ENCODE results near the gene PRCP. TPM values are rescaled to one million over a fixed set of nuclear protein-coding genes. Genes with fewer than 3 reads are reported as not detected.
"Not testable (repeated sequence)": the region's sequence is repeated elsewhere in the genome, so short reads cannot be mapped to it uniquely, and the experiment has no call there.

The PRCP gene
- total RNA-seq, 2 experiments from 2014 or later: 17.3 to 21.8 TPM

DNA sequence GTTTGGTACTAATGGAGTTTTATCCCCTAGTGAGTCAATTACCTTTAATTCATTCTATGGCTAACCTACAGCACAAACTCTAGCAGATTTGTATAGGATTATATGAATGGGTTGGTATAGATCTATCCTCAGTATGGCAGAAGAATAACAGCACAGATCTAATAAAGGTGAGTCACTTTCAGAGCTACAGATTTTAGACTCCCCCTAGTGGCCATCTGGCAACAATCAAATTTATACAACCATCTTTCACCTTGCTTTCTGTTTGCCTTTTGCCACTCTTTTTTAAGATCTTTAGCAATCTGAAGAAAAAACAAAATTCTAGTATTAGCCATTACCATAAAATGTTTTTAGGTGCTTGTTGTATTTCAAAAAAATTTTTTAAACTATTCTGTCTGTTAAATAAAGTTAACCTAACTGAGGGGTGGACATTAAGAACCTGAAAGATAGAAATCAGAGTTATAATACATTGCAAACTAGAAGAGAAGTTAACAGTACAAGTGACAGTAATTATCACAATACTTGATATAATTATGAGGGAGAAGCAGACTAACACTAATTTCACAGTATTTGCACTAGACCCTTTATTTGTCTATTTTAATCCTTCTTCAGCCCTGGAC is 27.1 kb upstream of the PRCP start:
- Mint-ChIP-seq H3K27ac (peak overlapping the region; percentile 52), H3K36me3 (peaks cover 30% of the 10 kb centered on the region), H3K27me3 (no peaks in the 10 kb centered on the region), H3K9me3 (ENCODE audit: low read depth) (no peaks in the 10 kb centered on the region), H3K4me1 (peaks cover 9% of the 10 kb centered on the region), H3K4me3 (no peak overlapping the region)
- CTCF ChIA-PET: interaction anchor here (1.0 to 2.1 kb wide), 10 partner anchors 11 to 144 kb away, joined by 3 to 8 read pairs (median 4); partner anchors contain the start of genes DDIAS and RAB30
- DNase-seq (no peak), ATAC-seq (peak; percentile 82)

DNA sequence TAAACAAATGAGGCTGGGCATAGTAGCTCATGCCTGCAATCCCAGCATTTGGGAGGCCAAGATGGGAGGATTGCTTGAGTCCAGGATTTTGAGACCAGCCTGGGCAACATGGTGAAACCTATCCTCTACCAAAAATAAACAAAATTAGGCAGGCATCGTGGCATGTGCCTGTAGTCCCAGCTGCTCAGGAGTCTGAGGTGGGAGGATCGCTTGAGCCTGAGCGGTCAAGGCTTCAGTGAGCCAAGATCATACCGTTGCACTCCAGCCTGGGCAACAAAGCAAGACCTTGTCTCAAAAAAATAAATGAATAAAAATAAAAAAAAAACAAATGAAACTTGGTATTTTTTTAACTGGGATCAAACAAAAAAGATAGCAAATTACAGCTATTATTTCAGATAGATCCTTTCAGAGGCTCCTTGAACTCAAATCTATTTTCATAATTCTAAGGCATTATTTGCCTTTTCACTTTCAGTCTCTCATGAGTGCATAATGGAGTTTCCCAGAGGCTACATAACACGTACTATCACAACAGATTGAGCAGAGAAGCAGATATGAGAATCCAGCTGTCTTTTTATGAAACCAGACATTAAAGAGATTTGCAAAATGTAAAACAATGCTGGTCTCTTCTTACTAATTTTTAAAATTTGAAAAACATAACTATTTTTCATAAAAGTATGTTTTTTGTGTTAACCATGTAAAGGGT is 24.4 kb upstream of the PRCP start:
- CTCF ChIA-PET: interaction anchor here (0.8 to 2.0 kb wide), 3 partner anchors 15 to 57 kb away, joined by 3 to 9 read pairs (median 4); no protein-coding TSS in a partner anchor
- Mint-ChIP-seq H3K4me3 (no peak overlapping the region), H3K27ac (no peak overlapping the region), H3K4me1 (peaks cover 33% of the 10 kb centered on the region), H3K36me3 (peaks cover 32% of the 10 kb centered on the region), H3K27me3 (no peaks in the 10 kb centered on the region), H3K9me3 (ENCODE audit: low read depth) (peaks cover 2% of the 10 kb centered on the region)
- no peak for DNase-seq
- ATAC-seq: no peak

- not testable (repeated sequence) for H3K4me3 Mint-ChIP-seq
- peaks cover 41% of the 10 kb centered on the region for H3K4me1 Mint-ChIP-seq
- CTCF ChIA-PET: interaction anchor here (0.6 to 1.5 kb wide), 2 partner anchors 11 to 235 kb away, joined by 3 to 4 read pairs; partner anchors contain the start of gene PCF11
Observed at GRCh38 chr11:82922396-82923173, 22.4 kb upstream of the PRCP start.

GRCh38 chr11:82920227-82920626 is 20.0 kb upstream of the PRCP start:
- Mint-ChIP-seq H3K4me1 (peaks cover 36% of the 10 kb centered on the region), H3K4me3 (peak overlapping the region; percentile 65), H3K27ac (peak overlapping the region; percentile 94), H3K36me3 (peaks cover 68% of the 10 kb centered on the region)
- H3K27me3 Mint-ChIP-seq; ATAC-seq; H3K9me3 Mint-ChIP-seq (ENCODE audit: low read depth); DNase-seq: not testable (repeated sequence)
- CTCF ChIA-PET: interaction anchor here (1.0 to 2.3 kb wide), 4 partner anchors 13 to 70 kb away, joined by 3 to 9 read pairs (median 4); partner anchors contain the start of gene DDIAS

More at GRCh38 chr11:82922396-82923173, 22.4 kb upstream of the PRCP start:
- not testable (repeated sequence) for DNase-seq; H3K27me3 Mint-ChIP-seq; H3K9me3 Mint-ChIP-seq (ENCODE audit: low read depth); ATAC-seq; H3K27ac Mint-ChIP-seq
- peaks cover 50% of the 10 kb centered on the region for H3K36me3 Mint-ChIP-seq

GRCh38 chr11:82919786-82920185 is 19.6 kb upstream of the PRCP start:
- CTCF ChIA-PET: interaction anchor here (1.2 to 2.3 kb wide), 3 partner anchors 13 to 70 kb away, joined by 3 to 9 read pairs (median 5); partner anchors contain the start of gene DDIAS
- Mint-ChIP-seq H3K36me3 (peaks cover 68% of the 10 kb centered on the region), H3K4me3 (peak overlapping the region; percentile 65), H3K27ac (peak overlapping the region; percentile 94), H3K4me1 (peaks cover 36% of the 10 kb centered on the region)
- not testable (repeated sequence) for ATAC-seq; H3K27me3 Mint-ChIP-seq; DNase-seq; H3K9me3 Mint-ChIP-seq (ENCODE audit: low read depth)

GRCh38 chr11:82909015-82909640 is 8.9 kb upstream of the PRCP start:
- DNase-seq (no peak), ATAC-seq (no peak)
- CTCF ChIA-PET: interaction anchor here (1.0 to 2.3 kb wide), 3 partner anchors 17 to 341 kb away, joined by 4 to 9 read pairs (median 8); no protein-coding TSS in a partner anchor
- H3K9me3 Mint-ChIP-seq (ENCODE audit: low read depth): no peaks in the 10 kb centered on the region
- H3K4me3 Mint-ChIP-seq: no peak overlapping the region
- H3K27me3 Mint-ChIP-seq: no peaks in the 10 kb centered on the region
- H3K36me3 Mint-ChIP-seq: peaks cover 18% of the 10 kb centered on the region
- no peak overlapping the region for H3K27ac Mint-ChIP-seq
- peaks cover 31% of the 10 kb centered on the region for H3K4me1 Mint-ChIP-seq

DNA sequence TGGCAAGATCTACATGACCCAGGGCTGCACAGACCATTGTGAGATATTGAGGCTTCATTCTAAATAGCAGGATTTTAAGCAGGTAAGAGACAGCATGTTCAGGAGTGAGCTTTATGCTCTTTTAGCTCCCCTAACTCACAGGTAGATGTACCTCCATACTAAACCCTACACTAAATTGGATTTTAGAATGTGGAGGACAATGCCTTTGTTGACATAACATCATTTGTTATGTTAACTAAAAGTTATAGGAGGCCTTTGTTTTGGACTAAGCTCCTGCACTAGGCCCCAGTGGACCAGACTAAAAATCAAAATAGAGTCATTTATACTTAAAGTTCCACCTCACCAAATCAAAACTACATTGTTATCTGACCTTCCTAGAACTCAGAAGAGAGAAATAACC is 8.1 kb upstream of the PRCP start:
- Mint-ChIP-seq H3K9me3 (ENCODE audit: low read depth) (no peaks in the 10 kb centered on the region), H3K36me3 (peaks cover 17% of the 10 kb centered on the region), H3K4me1 (peaks cover 38% of the 10 kb centered on the region), H3K27me3 (no peaks in the 10 kb centered on the region), H3K4me3 (no peak overlapping the region), H3K27ac (no peak overlapping the region)
- no peak for ATAC-seq
- DNase-seq: no peak
- CTCF ChIA-PET: interaction anchor here (1.5 to 2.3 kb wide), 2 partner anchors 18 to 342 kb away, joined by 8 to 9 read pairs; no protein-coding TSS in a partner anchor

- Mint-ChIP-seq H3K36me3 (peaks cover 14% of the 10 kb centered on the region), H3K4me3 (no peak overlapping the region), H3K27me3 (no peaks in the 10 kb centered on the region), H3K27ac (no peak overlapping the region), H3K9me3 (ENCODE audit: low read depth) (no peaks in the 10 kb centered on the region), H3K4me1 (peaks cover 48% of the 10 kb centered on the region)
- CTCF ChIA-PET: interaction anchor here (1.0 to 2.3 kb wide), 5 partner anchors 13 to 343 kb away, joined by 3 to 9 read pairs (median 7); no protein-coding TSS in a partner anchor
- DNase-seq: no peak
- no peak for ATAC-seq
Observed at GRCh38 chr11:82907371-82907770, 7.1 kb upstream of the PRCP start.

- no peaks in the 10 kb centered on the region for H3K9me3 Mint-ChIP-seq (ENCODE audit: low read depth)
- DNase-seq: no peak
- CTCF ChIA-PET: interaction anchor here (1.0 to 2.3 kb wide), 4 partner anchors 13 to 343 kb away, joined by 3 to 8 read pairs (median 6); no protein-coding TSS in a partner anchor
- H3K27ac Mint-ChIP-seq: no peak overlapping the region
- H3K4me1 Mint-ChIP-seq: peaks cover 52% of the 10 kb centered on the region
- H3K36me3 Mint-ChIP-seq: peaks cover 11% of the 10 kb centered on the region
- H3K4me3 Mint-ChIP-seq: no peak overlapping the region
- no peaks in the 10 kb centered on the region for H3K27me3 Mint-ChIP-seq
- ATAC-seq: no peak
Observed at GRCh38 chr11:82906931-82907330, 6.7 kb upstream of the PRCP start.

DNA sequence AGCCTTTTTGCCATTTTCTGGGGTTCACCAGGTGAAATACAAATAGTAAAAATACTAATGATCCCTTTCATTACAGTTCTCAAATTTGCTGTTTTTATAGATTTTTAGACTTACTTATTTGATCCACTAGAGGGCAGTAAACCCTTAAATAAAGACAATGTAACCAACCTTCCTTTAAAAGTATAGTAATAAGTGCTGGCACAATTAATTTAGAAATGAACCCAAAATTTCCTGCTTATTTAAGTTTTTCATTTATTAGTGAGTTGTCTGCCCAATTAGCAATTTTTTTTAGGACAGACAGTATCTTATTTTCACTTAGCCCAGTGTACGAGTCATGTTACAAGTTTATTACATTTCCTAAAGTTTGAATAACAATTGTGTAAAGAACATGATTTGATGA is 6.0 kb upstream of the PRCP start:
- H3K27ac Mint-ChIP-seq: no peak overlapping the region
- no peaks in the 10 kb centered on the region for H3K27me3 Mint-ChIP-seq
- H3K36me3 Mint-ChIP-seq: peaks cover 4% of the 10 kb centered on the region
- H3K4me1 Mint-ChIP-seq: peaks cover 50% of the 10 kb centered on the region
- CTCF ChIA-PET: interaction anchor here (1.0 kb wide), 2 partner anchors 14 to 344 kb away, joined by 3 to 7 read pairs; no protein-coding TSS in a partner anchor
- H3K9me3 Mint-ChIP-seq (ENCODE audit: low read depth): no peaks in the 10 kb centered on the region
- ATAC-seq: no peak
- no peak overlapping the region for H3K4me3 Mint-ChIP-seq
- DNase-seq: no peak

- no peak for ATAC-seq
- H3K4me3 Mint-ChIP-seq: no peak overlapping the region
Observed at GRCh38 chr11:82903843-82904586, 3.8 kb upstream of the PRCP start.

DNA sequence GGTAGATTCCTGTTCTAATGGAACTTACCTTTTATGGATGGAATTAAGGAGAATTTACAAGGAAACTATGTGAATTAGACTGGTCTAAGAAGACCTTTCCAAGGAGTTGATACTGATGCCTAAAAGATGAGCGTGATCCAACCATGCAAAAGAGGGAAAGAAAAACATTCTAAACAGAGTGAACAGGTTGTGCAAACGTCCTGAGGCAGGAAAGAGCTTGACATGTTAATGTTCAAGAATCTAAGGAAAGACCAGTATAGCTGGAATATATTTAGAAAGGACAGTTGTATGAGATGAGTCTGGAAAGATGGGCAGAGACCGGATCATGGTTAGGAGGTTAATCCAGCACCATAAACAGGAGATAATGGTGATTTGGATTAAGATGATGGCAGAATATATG is 2.6 kb upstream of the PRCP start:
- ATAC-seq (no peak), DNase-seq (no peak)
- peaks cover 52% of the 10 kb centered on the region for H3K4me1 Mint-ChIP-seq
- H3K4me3 Mint-ChIP-seq: peak overlapping the region; percentile 91
- no peaks in the 10 kb centered on the region for H3K36me3 Mint-ChIP-seq
- H3K9me3 Mint-ChIP-seq (ENCODE audit: low read depth): no peaks in the 10 kb centered on the region
- CTCF ChIA-PET: interaction anchor here (2.5 kb wide), 1 partner anchor 253 kb away, joined by 5 read pairs; no protein-coding TSS in a partner anchor
- H3K27me3 Mint-ChIP-seq: no peaks in the 10 kb centered on the region
- H3K27ac Mint-ChIP-seq: no peak overlapping the region

More at GRCh38 chr11:82903843-82904586, 3.8 kb upstream of the PRCP start:
- no peaks in the 10 kb centered on the region for H3K27me3 Mint-ChIP-seq
- H3K27ac Mint-ChIP-seq: no peak overlapping the region
- CTCF ChIA-PET: interaction anchor here (1.0 to 2.5 kb wide), 4 partner anchors 37 to 346 kb away, joined by 3 to 7 read pairs (median 4); no protein-coding TSS in a partner anchor
- H3K9me3 Mint-ChIP-seq (ENCODE audit: low read depth): no peaks in the 10 kb centered on the region
- peaks cover 58% of the 10 kb centered on the region for H3K4me1 Mint-ChIP-seq
- no peak for DNase-seq
- H3K36me3 Mint-ChIP-seq: no peaks in the 10 kb centered on the region
